ENCODE measurements around the gene KLHL2. TPM values are rescaled to one million over a fixed set of nuclear protein-coding genes. Genes with fewer than 3 reads are reported as not detected.
"Not testable (repeated sequence)": the region's sequence is repeated elsewhere in the genome, so short reads cannot be mapped to it uniquely, and the experiment has no call there.

Gene KLHL2
- total RNA-seq, 1 donor from 2014 or later: 40.3 TPM

DNA sequence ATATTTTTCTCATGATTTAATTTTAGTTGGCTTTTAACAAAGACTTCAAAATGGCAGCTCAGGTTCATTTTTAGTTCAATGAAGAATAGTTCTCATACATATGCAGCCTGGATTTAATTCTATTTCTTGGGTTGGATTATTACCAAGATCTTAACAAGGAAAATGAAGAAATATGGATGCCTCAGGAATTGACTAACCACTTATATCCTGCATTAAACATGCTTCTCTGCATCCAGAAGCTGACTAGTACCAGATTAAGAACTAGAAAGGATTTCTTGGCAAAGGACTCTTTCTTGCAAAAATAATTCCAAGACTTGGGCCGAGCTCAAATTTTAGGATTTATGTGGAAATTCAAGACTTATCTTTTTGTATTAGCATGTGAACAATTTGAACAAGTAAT, 5.6 kb upstream of the KLHL2 start:
- intact Hi-C loops (cut with micrococcal nuclease): loop anchor here (10.0 kb wide), 1 partner anchor 1707 kb away; the partner anchor contains the start of gene TMA16

DNA sequence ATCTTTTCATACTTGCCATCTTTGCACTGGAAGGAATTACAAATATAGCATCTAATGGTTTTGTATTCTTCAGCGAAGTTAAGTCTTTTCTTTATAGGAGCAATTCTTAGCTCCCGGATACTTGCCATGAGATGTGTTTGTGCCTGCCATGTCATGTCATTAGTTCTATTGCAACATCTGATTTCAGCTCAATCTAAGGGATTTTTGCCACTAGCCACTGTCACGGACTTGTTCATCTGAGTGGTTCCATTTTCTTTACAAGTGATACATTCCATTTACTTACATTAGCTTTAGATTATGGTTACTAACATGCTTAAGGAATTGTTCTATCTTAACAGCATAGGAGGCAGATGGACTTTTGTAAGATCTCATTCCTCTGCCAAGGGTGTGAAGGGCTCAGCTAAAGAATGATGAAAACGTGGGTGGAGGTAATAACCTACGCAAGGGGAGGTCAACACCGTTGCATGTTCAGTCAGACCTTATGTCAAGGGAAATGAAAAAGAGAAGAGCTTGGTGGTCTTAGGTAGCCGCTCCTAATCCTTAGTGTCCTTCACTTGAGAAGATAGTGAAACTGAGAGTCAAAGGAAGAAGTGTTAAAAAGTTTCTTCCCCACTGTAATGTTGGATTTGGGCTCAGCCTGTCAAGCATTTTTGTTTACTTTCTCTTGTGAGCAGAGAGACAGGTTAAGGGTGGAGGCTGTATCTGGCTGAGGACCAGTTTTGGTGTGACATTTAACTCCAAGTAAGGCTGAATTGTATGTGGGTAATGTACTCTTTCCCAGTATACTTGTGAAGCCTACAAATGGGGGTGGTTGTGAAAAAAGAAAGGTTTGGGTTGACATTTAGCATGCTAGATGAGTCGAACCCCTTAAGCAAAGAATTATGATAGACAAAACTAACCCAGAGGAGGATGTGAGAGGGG, 3.6 kb upstream of the KLHL2 start:
- intact Hi-C loops (cut with micrococcal nuclease): loop anchor here (10.0 kb wide), 1 partner anchor 1709 kb away; the partner anchor contains the start of gene TMA16

DNA sequence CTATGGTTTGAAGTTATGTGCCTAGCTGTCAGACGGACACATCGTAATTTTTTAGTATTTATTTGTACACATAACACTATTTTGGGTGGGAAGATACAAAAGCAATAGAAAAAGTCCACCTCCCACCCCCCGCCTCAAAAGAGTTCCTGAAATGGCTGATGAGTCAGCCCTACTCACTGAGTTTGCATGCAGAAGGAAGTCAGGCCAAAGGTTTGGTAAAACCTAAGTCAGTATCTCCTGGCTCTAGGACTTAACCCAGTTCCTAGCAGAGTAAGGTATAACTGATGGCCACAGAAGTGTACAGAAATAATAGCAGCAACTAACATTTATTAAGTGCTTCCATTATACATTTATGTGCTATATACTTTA, 2.9 kb upstream of the KLHL2 start:
- intact Hi-C loops (cut with micrococcal nuclease): loop anchor here (10.0 kb wide), 1 partner anchor 1710 kb away; the partner anchor contains the start of gene TMA16

DNA sequence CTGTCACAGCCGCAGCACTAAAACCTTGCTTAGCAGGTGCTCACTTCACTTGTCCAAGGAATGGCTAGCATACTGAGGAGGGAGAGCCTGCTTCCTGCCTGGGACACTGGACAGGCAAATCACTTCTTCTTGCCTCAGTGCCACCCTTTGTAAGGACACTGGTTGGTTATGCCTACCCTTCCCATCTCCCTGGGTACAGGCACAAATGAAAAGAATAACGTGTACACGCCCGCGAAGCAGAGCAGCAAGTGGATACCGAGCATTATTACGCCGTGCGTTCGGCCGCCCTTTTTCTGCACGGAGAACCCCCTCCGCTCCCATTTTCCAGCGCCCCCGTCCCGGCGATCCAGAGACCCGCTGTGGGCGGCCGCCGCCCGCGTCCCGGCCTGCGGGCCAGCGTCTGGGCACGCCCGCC, 338 bp upstream of the KLHL2 start:
- intact Hi-C loops (cut with micrococcal nuclease): loop anchor here (1.0 to 10.0 kb wide), 5 partner anchors 42 to 1712 kb away; partner anchors contain the start of genes MSMO1, TMA16 and TMEM192

DNA sequence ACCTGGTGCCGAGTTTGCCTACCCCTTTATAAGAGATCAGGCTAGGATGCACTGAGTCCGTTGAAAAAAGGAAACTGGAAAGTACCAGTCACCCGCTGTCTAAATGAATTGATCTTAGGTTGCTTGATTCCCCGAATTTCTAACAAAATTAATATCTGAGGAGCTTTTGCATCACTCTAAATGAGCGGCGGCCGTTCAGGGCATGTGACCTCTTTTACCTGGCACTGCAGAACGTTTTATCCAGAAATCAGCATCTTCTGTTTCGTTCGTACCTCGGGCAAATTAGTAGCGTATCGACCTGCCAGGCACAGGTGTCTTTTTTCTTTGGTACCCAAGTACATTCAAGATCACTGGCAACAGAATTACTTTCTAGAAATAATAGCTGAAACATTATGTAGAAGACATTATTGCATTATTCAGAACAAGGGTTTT, 876 bp downstream of the KLHL2 start:
- intact Hi-C loops (cut with micrococcal nuclease): loop anchor here (1.0 to 10.0 kb wide), 7 partner anchors 8 to 1713 kb away; partner anchors contain the start of gene TMA16

DNA sequence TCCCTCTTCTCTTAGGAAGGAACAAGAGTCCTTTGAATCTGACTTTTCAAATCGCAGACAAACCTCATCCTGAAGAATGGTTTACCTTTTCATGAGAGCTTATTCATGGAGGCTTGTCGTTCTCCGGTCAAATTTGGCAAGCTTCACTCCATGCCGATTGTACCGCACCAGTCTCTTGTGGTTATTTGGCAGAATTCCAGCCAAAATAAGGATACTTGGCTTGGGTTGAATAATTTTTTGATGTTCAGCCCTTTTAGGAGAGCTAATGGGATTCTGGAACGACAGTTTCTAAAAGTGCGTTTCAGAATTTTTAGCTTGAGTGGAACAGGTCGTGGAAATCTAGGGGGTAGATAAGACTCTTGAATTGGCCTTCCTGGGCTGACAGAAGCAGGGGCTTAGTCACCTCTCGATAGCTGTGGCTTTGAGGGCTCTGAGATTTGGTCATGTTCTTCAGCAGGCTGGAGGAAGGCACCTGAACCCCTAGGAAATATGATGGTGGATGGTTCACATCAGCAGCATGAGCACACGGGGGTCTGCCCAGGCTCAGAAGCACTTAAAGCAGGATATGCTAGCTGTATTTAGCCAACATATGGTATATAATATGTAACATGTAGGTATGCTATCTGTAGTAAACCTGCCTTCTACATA, 1.5 kb downstream of the KLHL2 start:
- intact Hi-C loops (cut with micrococcal nuclease): loop anchor here (1.0 to 10.0 kb wide), 7 partner anchors 7 to 1714 kb away; partner anchors contain the start of gene TMA16

DNA sequence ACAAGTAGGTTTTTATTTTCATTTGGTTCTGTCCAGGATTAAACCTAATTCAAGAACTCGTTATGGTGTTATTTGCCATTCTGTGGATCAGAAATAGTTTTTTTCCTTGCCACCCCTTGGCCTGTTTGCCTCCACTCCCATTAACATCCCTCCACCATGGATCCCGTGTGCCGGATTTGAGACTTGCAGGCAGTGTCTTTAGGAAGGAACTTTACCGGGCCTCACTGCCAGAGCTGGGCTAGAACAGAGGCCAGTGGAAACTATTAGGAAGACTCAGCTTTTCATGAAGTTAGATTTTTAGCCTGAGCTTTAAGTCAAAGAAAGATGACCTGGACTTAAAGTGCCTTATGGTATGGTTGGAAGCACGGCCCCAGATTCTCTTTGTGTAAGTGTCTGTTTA, 2.4 kb downstream of the KLHL2 start:
- intact Hi-C loops (cut with micrococcal nuclease): loop anchor here (2.0 to 10.0 kb wide), 5 partner anchors 19 to 1715 kb away; partner anchors contain the start of gene TMA16

DNA sequence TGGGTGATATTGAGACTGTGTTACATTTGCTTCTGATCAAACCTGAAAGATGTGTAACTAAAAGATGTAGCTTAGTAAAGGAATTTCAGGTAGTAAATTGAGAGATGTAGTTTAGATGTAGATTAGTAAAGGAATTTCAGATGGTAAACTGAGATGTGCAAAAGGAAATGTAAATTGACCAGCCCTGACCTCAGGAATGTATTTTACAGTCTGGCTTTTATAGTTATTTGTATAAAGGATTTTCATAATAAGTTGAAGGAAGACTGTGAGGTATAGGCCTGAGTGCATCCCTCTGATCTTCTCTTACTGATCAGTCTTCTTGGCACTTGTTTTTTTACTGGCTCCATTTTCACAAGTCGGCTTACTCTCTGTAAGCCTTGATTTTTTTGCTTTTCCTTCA, 3.2 kb downstream of the KLHL2 start:
- intact Hi-C loops (cut with micrococcal nuclease): no loop called here

DNA sequence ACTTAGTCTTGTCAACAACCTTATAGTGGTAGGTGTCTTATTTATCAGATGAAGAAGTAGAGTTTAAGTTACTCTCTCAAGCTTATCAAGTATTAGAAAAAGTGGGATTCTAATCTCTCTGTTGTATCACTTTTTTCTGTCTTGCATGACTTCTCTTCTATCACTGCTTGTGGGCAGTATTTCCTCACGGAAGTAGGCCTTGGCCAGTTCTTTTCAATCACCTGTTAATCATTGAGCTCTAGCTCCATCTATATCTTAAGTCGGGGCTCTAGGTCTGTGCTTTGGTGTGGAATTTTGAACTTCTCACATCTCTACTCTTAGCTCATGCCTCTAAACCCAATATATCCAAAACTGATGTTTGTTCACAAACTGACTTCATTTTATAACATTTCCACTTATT, 5.3 kb downstream of the KLHL2 start:
- intact Hi-C loops (cut with micrococcal nuclease): not testable (repeated sequence)

DNA sequence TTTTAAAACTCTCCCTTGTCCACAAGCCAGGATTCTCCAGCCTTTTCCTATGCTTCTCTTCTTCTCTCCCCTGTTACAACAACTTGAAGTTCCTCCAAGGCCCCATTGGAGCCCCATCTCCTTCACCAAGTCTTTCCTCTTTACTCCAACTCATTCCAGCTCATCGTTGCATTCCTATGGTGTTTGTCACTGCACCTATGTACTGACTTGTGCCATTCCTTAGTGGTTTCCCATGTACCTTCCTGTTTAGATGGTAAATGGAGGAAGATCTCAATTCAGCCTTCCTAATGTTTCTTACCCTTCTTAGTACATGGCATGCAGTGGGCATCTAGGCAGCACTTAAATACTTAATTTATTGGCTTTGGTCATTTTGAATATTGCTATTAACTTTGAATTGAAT, 6.0 kb downstream of the KLHL2 start:
- intact Hi-C loops (cut with micrococcal nuclease): not testable (repeated sequence)

DNA sequence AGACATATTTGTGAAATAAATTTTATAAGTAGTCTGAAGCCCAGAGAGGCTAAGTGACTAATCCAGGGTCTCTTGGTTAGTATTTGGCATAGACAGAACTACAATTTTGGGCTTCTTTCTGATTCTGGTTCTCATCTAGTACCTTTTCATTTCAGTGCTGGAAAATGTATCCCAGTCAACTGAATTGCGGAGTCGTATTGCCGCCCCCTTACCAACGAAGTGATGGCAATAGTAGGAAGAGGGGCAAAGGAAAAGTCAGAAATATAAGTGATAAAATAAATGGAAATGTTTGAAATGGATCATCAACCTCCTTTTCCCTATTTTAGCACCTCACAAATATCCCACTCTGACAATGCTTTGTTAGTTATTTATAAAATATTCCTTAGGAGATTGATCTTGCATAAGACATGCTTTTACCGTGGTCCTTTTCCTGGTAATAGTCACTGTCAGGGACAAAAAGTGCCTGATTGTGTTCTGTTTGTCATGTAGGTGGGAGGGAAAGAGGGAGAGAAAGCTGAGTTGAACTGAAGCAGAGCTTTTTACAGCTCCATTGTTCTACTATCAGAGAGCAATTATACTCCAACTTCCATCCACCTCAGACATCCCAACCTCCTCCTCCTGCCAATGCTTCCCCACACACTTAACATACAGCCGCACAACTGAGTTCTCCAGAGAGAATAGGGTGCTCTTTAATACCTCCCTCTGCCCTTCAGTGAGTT, 6.8 kb downstream of the KLHL2 start:
- intact Hi-C loops (cut with micrococcal nuclease): not testable (repeated sequence)

DNA sequence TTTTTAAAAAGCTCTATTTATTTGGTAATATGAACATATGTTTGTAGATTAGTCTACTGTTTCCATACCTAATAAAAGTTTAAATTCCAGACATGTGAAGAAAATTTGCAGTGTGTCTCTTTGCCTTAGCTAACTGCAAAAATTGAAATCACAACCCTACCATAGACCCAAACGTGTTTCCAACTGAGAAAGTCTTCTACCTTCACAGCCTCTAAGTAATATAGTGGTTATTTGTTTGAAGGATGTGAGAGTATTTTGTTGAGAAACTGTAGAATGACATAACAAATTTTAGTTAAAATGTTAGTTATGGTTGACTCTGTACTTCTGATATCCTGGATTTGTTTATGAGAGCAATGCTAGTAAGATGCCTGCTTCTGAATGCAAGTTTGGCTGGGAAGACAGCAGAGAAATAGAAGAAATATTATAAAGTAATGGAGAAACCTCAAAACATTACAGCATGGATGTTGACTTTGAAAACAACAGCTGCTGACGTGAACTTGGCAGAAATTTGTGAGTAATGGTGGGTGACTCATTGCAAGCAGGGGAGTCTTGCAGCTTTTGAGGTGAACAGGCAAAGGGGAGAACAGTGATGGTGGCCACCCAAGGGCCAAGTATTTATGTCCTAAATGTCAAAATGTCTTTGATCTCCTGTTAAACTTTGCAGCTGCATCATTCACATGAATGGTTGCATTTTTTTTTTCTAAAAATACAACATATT, 7.8 kb downstream of the KLHL2 start:
- intact Hi-C loops (cut with micrococcal nuclease): not testable (repeated sequence)

DNA sequence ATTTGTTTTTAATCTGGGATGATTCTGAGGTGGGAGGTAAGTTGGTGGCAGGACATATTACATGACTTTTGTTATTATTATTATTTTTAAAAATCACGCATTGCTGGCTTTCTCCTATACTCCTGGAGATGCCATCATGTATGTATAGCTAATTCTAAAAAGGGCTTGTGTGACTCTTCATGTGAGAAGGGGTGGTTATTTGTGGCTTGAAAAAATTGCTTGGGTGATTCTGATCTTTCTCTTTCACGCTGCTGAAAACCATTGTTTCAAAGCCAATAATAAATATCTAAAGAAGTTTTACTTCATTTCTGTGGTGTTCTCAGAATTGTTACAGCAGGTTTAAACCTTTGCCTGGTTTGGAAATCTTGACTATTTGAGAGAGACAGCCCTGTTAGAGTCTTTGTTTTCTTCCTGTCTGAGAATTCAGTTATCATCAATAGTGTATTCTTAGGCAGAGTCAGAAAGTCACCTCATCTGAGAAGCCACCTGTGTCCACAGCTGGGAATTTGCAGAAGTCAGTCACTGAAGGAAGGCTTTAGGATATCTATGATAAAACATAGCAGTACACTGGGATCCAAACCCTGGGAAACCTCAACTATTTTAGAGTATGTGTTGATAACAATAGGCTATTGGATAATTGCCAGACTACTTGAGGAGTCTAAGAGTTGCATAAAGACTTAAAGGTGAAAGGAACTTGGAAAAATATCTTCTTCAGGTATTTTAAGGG, 8.6 kb downstream of the KLHL2 start:
- intact Hi-C loops (cut with micrococcal nuclease): loop anchor here (1.0 to 2.0 kb wide), 2 partner anchors 8 to 33 kb away; no protein-coding TSS in a partner anchor

DNA sequence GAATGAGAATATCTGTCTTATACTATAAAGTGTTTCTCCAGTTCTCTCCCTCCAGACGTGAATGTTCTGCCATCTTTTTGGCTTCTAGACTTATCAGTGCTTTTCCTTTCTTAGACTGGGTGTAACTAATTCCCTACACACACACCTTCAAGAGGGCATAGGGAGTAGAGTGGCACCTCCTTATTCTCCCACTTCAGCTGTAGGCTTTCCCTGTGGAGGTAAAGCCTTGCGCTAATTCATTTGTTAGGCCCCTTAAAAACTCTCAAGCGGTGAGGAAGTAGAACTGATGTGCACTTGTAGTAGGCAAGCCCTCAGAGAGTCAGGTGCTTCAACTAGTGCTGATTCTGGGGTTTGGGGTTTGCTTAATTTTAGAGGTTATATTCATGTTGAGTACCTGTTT, 10.0 kb downstream of the KLHL2 start:
- intact Hi-C loops (cut with micrococcal nuclease): loop anchor here (2.0 kb wide), 1 partner anchor 31 kb away; no protein-coding TSS in a partner anchor

DNA sequence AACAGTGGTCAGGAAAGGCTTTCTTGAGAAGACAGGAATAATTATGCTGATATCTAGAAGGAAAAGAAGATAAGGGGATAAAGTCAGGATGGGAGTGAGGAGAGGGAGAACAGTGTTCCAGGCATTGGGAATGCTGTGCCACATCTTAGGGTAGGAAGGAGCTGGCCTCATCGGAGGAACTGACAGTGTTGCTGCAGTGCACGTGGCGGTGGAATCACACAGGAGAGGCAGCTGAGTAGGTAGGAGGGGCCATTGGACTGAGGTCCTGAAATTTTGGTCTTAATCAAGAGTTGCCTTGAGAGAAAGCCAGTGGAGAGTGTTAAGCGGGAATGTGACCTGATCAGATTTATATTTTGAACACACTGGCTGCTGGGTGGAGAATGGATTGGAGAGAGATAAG, 13.9 kb downstream of the KLHL2 start:
- intact Hi-C loops (cut with micrococcal nuclease): not testable (repeated sequence)

DNA sequence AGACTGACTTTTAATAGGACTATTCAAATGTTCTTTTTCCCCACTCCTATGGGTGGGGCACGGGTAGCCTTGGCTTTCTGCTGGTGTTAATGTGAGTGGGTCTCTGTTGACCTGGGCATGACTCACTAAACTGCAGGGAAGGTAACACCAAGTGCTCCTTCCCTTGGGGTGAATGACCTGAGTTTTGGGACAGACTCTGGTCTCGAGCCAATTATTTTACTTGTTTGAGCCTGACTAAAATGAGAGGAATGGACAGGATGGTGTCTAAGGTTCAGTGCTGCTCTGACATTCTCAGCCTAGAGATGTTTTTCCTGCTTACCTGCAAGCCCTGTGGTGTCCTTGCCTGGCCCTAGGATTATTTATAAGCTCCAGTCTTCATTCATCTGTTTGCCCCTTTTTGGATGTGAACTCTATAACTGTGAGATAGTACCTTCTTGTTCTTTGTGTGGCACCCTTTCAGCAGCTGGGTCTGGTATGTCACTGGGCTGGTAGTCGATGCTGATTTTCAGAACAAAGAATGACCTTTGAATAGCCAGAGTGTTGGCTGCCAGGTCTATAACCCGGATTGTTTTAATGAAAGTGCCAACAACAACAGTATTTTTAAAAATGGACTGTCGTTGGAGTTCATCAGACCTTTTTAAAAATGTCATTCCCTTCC, 14.8 kb downstream of the KLHL2 start:
- intact Hi-C loops (cut with micrococcal nuclease): not testable (repeated sequence)

DNA sequence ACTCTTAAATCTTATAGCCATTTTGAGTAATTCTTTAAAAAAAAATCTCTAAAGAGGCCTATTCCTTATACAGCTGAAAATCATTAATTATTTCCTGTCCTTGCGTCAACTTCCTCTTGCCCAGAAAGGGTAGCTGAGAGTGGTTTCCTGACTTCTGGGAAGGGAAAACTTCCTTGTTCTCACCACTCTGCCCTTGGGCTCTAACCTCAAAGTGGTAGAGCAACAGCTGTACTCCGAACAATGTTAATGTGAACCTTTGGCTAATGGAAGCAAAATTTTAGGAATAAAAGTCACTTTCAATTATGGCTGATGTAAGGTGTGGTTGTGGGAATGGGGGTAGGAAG, 15.3 kb downstream of the KLHL2 start:
- intact Hi-C loops (cut with micrococcal nuclease): no loop called here

DNA sequence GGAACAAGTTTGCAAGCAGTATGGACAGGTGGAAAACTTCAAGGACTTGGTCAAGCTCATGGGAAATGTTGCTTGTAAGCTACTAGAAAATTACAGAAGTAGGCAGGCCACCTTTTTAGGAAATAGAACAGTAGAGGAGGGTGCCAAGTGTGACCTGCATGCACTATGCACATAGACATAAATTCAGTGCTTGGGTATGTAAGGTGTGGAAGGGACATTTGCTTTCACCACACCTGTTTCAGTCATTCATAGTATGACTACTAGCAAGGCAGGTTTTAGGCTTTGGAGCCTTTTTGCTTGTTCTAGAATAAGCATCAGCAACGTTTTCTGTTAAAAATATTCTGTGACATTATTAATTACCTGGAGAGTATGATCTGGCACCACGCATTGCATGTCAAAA, 20.0 kb downstream of the KLHL2 start:
- intact Hi-C loops (cut with micrococcal nuclease): not testable (repeated sequence)

DNA sequence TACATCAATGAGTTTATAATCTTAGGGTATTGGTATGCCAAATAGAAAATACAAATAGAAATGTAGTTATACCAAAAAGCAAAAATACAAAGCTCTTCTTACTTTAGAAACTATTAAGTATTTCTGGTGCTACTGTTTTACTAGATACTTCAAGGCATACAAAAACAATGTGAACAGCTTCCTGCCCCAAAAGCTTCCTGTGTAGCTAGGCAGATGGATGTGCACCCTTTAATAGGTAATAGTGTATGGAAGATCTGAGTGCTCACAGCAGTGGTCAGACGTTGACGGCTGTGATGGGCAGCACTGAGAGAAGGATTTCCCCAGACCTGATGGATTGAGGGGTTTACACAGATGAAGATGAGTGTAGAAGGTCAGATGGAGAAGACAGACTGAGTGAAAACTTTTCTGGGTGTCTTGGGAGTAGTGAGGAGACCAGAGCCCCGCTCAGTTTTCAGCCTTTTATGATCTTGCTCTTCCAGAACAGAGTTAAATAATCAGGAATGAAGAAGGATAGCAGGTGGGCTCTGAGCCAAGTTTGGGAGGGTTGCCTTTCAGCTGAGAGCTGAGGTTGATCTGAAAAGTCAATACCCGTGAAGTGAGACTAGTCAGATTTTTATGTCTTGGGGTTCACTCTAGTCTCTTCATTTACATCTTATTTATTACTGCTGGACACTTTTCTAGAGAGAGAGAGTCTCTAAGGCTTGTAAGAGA, 22.3 kb downstream of the KLHL2 start:
- intact Hi-C loops (cut with micrococcal nuclease): loop anchor here (2.0 kb wide), 1 partner anchor 21 kb away; no protein-coding TSS in a partner anchor

All from T-helper 1 cell treated with Interleukin-12 subunit alpha and Interleukin-12 subunit beta and Interleukin-4 antibody, amounts not matched to agents 30 ng/mL and 1 ng/mL, for 36 hours (primary cell).